H1 (cell line): ENCODE measurements around the gene TPD52L1. TPM values are rescaled to one million over a fixed set of nuclear protein-coding genes. Genes with fewer than 3 reads are reported as not detected.

Source experiments
- FOSL1 ChIP-seq: IDR thresholded peaks from 2 replicates; pipeline ENCODE4 v1.6.1; 2011; ENCODE audit warnings: mild to moderate bottlenecking, low read depth, low read length, moderate library complexity; ENCODE audit not compliant: insufficient read depth
- GTF2F1 ChIP-seq: IDR thresholded peaks from 2 replicates; pipeline ENCODE4 v1.6.1; 2012; ENCODE audit warnings: low read depth, low read length, improper control_type of control experiment, borderline replicate concordance
- JUND ChIP-seq: IDR thresholded peaks from 2 replicates; pipeline ENCODE4 v1.6.1; 2011; ENCODE audit warnings: mild to moderate bottlenecking, improper control_type of control experiment, low read length
- RXRA ChIP-seq: IDR thresholded peaks from 2 replicates; pipeline ENCODE4 v1.6.1; 2011; ENCODE audit warnings: low read depth, mild to moderate bottlenecking, low read length, moderate library complexity; ENCODE audit not compliant: insufficient read depth
- polyA plus RNA-seq, 7 experiments: library from polyadenylated mRNA; depleted of rRNA in 3 of 7; stranded (reverse) in 5 of 7; unstranded in 2 of 7; fragments of >200 nt in 5 of 7; fragments of 200-250 nt in 2 of 7; gene quantifications; 1 replicate in 5 of 7; 2 replicates in 1 of 7; 4 replicates in 1 of 7; pipeline versions ENCODE4 v1.2.1 to v1.2.3, GENCODE V29; 2011 to 2013; ENCODE audit warnings: missing spikeins in 2 of 7, mixed read lengths in 2 of 7
- total RNA-seq: library from RNA; stranded (reverse); fragmentation: NEBNext Ultra II Directional; extraction: Animal tissue kit (Norgen Biotek cat#: 25700); gene quantifications from 2 replicates; pipeline ENCODE4 v1.2.1, GENCODE V29; 2021
- TF ChIP-seq, protein P1 (sequence below), 3 experiments: IDR thresholded peaks; 1 replicate in 2 of 3; 2 replicates in 1 of 3; pipeline versions ENCODE4 v1.5.1 to v1.6.1; 2011; ENCODE audit warnings: low read length in 3 of 3, mild to moderate bottlenecking in 3 of 3, inconsistent platforms in 2 of 3, low read depth in 1 of 3, moderate library complexity in 1 of 3; ENCODE audit not compliant: insufficient read depth in 1 of 3; ENCODE audit errors: control extremely low read depth in 1 of 3

Gene TPD52L1
- total and polyA plus RNA-seq, 2 of the 8 experiments (the other 6 are each of a cell fraction or from before 2014, with no cell fraction given), result 7.4 to 14.2 TPM

DNA sequence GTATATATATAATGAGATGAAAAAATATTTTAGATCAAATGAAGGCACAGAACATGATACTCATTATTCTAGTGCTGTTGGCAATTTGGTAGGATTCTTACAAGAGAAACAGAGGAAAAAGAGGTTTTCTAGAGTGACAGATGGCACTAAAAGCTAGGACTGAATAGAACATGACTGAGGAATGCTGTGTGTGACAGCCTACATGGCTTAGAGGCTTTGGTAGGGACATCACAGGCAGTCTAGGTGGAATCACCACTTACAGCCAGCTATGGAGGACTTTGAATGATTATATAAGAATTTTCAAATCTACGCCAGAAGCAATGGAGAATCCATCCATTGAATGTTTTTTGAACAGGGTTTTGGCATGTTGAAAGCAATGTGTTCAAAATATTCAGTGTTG, 52.8 kb downstream of the TPD52L1 start (continued):
- TF ChIP-seq, protein P1, sequence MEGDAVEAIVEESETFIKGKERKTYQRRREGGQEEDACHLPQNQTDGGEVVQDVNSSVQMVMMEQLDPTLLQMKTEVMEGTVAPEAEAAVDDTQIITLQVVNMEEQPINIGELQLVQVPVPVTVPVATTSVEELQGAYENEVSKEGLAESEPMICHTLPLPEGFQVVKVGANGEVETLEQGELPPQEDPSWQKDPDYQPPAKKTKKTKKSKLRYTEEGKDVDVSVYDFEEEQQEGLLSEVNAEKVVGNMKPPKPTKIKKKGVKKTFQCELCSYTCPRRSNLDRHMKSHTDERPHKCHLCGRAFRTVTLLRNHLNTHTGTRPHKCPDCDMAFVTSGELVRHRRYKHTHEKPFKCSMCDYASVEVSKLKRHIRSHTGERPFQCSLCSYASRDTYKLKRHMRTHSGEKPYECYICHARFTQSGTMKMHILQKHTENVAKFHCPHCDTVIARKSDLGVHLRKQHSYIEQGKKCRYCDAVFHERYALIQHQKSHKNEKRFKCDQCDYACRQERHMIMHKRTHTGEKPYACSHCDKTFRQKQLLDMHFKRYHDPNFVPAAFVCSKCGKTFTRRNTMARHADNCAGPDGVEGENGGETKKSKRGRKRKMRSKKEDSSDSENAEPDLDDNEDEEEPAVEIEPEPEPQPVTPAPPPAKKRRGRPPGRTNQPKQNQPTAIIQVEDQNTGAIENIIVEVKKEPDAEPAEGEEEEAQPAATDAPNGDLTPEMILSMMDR (IDR thresholded peaks at IDR 0.05; ENCODE audit: control extremely low read depth in 1 of 3, insufficient read depth in 1 of 3, low read depth in 1 of 3, low read length in 3 of 3), result no peak
- TF ChIP-seq FOSL1, result no peak
- no peak for TF ChIP-seq RXRA
- TF ChIP-seq GTF2F1, result no peak
- no peak for TF ChIP-seq JUND
